ENCODE measurements around the gene NOS1AP. TPM values are rescaled to one million over a fixed set of nuclear protein-coding genes. Genes with fewer than 3 reads are reported as not detected.

Gene NOS1AP
- total RNA-seq, 1 experiment from 2014 or later = 5.3 TPM

DNA sequence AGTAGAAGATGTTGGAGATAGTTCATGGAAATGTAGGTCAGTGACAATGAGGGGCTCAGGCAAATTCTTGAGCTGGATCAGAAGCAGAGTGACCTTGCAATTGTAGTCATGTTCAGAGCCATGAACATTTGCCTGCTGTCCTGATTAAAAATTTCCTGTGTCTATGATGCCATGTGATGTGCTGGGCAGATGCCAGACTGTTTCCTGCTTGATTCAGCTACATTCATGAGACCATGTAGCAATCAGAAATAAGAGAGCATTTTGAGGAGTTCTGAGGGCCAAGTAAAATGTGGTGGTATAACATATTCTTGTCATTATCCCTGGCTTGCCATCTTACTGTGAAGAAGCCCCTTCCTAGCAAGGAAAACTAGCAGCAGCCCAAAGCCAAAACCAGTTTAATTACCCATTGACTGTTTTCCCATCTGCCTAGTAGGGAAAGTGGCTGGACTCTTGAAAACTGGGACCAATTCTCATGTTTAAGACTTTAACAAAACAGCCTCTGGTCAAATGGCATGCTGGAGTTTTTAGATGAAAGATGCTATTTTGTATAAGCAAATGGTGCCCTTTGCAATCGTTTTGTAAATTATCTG is 118.3 kb downstream of the NOS1AP start:
- DNase-seq (ENCODE audit: low read depth, low spot score) = no peak
- Histone ChIP-seq H3K4me3 (replicated peaks in 1 of 2; ENCODE audit: low read depth in 1 of 2, low read length in 2 of 2) (no peak overlapping the region), H3K4me1 (ENCODE audit: control insufficient read depth in 1 of 2, insufficient read depth in 2 of 2, low read length in 2 of 2) (peaks cover 14 to 15% of the 10 kb centered on the region in 2 experiments; a peak in 3 of 4 replicates), H3K9ac (ENCODE audit: low read length) (no peak overlapping the region), H3K9me3 (ENCODE audit: control insufficient read depth in 1 of 2, insufficient read depth in 1 of 2, low read depth in 1 of 2, low read length in 2 of 2) (peaks cover 0 to 3% of the 10 kb centered on the region in 2 experiments; a peak in 1 of 4 replicates), H4K20me1 (ENCODE audit: insufficient read depth) (no peaks in the 10 kb centered on the region), H3K9me2 (ENCODE audit: insufficient read depth) (no peaks in the 10 kb centered on the region), H3K36me3 (ENCODE audit: control insufficient read depth in 1 of 2, insufficient read depth in 2 of 2, low read length in 2 of 2) (no peaks in the 10 kb centered on the region), H3K79me2 (ENCODE audit: insufficient read depth, low read length) (no peaks in the 10 kb centered on the region), H3K4me2 (ENCODE audit: low read length) (no peak overlapping the region), H3K27me3 (ENCODE audit: insufficient read depth, low read length) (no peaks in the 10 kb centered on the region), H2AFZ (ENCODE audit: low read depth, low read length, poor library complexity, severe bottlenecking) (no peak overlapping the region), H3K27ac (ENCODE audit: low read depth, low read length) (no peak overlapping the region)
- TF ChIP-seq REST (IDR thresholded peaks at IDR 0.05; ENCODE audit: low read depth) = no peak
- no peak for TF ChIP-seq FOSL1 (IDR thresholded peaks at IDR 0.05; ENCODE audit: low read depth)
- TF ChIP-seq ELF1 (IDR thresholded peaks at IDR 0.05; ENCODE audit: borderline replicate concordance, low read depth) = no peak
- ChIA-PET RAD21 (ENCODE audit: low non-redundant PET in 1 of 2, low total read pairs in 2 of 2, uncharacterized antibody in 2 of 2, unreplicated experiment in 2 of 2) (no interaction called here), POLR2A (no interaction called here), CTCF (no interaction called here)
- ATAC-seq = no peak
- BruUV-seq (replicated peaks) = no TSS peak
- intact Hi-C loops (cut with micrococcal nuclease) = no loop called here

GRCh38 chr1:162189345-162189744 is 119.9 kb downstream of the NOS1AP start:
- ChIA-PET CTCF (no interaction called here), RAD21 (ENCODE audit: low non-redundant PET in 1 of 2, low total read pairs in 2 of 2, uncharacterized antibody in 2 of 2, unreplicated experiment in 2 of 2) (no interaction called here), POLR2A (no interaction called here)
- TF ChIP-seq FOSL1 (IDR thresholded peaks at IDR 0.05; ENCODE audit: low read depth) (no peak), CEBPB (IDR thresholded peaks at IDR 0.05; ENCODE audit: low read depth) (no peak), ZNF274 (IDR thresholded peaks at IDR 0.05; ENCODE audit: low read depth, low read length) (no peak)
- no peak for DNase-seq (ENCODE audit: low read depth, low spot score)
- Histone ChIP-seq H3K27ac (ENCODE audit: low read depth, low read length) (no peak overlapping the region), H3K4me2 (ENCODE audit: low read length) (no peak overlapping the region), H2AFZ (ENCODE audit: low read depth, low read length, poor library complexity, severe bottlenecking) (no peak overlapping the region), H4K20me1 (ENCODE audit: insufficient read depth) (no peaks in the 10 kb centered on the region), H3K9me3 (ENCODE audit: control insufficient read depth in 1 of 2, insufficient read depth in 1 of 2, low read depth in 1 of 2, low read length in 2 of 2) (peaks cover 0 to 3% of the 10 kb centered on the region in 2 experiments; a peak in 1 of 4 replicates), H3K27me3 (ENCODE audit: insufficient read depth, low read length) (no peaks in the 10 kb centered on the region), H3K4me1 (ENCODE audit: control insufficient read depth in 1 of 2, insufficient read depth in 2 of 2, low read length in 2 of 2) (peaks cover 14 to 16% of the 10 kb centered on the region in 2 experiments; a peak in 3 of 4 replicates), H3K4me3 (replicated peaks in 1 of 2; ENCODE audit: low read depth in 1 of 2, low read length in 2 of 2) (no peak overlapping the region), H3K9ac (ENCODE audit: low read length) (no peak overlapping the region), H3K9me2 (ENCODE audit: insufficient read depth) (no peaks in the 10 kb centered on the region), H3K36me3 (ENCODE audit: control insufficient read depth in 1 of 2, insufficient read depth in 2 of 2, low read length in 2 of 2) (no peaks in the 10 kb centered on the region), H3K79me2 (ENCODE audit: insufficient read depth, low read length) (no peaks in the 10 kb centered on the region)
- BruUV-seq (replicated peaks) = no TSS peak
- intact Hi-C loops (cut with micrococcal nuclease) = no loop called here
- ATAC-seq = no peak
